AG04450 (cell line): Measurements from ENCODE around the gene GFM1. TPM values are rescaled to one million over a fixed set of nuclear protein-coding genes. Genes with fewer than 3 reads are reported as not detected.

Experiments used
- CTCF ChIA-PET: fragments of 300-600, 350-600 bp; formaldehyde crosslinking; extraction: SDS; loops from one replicate; lab custom pipeline; 2022; ENCODE audit warnings: antibody characterized with exemption, inconsistent platforms; lab: Charles Lee
- POLR2A ChIA-PET: fragments of 350-600 bp; formaldehyde crosslinking; extraction: SDS; loops from one replicate; lab custom pipeline; 2021; ENCODE audit warnings: antibody characterized with exemption, inconsistent platforms; lab: Yijun Ruan, JAX
- DNase-seq: peaks from one replicate; pipeline ENCODE4 v3.0.0-alpha.2; 2011; ENCODE audit warnings: low read depth, low spot score
- H3K27ac ChIP-seq: one replicate; pipeline ENCODE4 v1.5.1; 2012; ENCODE audit warnings: low read depth, low read length, control low read depth
- H3K27me3 ChIP-seq: one replicate; pipeline ENCODE4 v1.6.0; 2012; ENCODE audit warnings: low read length; ENCODE audit not compliant: control insufficient read depth, insufficient read depth
- H3K4me3 ChIP-seq: 2 replicates; pipeline ENCODE4 v1.5.1; 2011; ENCODE audit warnings: mild to moderate bottlenecking, low read depth, low read length, control low read depth
- H3K9me3 ChIP-seq: 2 replicates; pipeline ENCODE4 v1.5.1; 2012; ENCODE audit warnings: low read length; ENCODE audit not compliant: control insufficient read depth, insufficient read depth
- CTCF ChIP-seq: IDR thresholded peaks from 2 replicates; pipeline ENCODE4 v1.5.1; 2011; ENCODE audit warnings: low read depth, low read length, control low read depth, inconsistent platforms
- polyA plus RNA-seq: library from polyadenylated mRNA; depleted of rRNA; stranded (reverse); fragments of >200 nt; gene quantifications from 2 replicates; pipeline ENCODE4 v1.2.3, GENCODE V29; 2011

The GFM1 gene
- polyA plus RNA-seq, 1 experiment: 22.2 TPM

DNA sequence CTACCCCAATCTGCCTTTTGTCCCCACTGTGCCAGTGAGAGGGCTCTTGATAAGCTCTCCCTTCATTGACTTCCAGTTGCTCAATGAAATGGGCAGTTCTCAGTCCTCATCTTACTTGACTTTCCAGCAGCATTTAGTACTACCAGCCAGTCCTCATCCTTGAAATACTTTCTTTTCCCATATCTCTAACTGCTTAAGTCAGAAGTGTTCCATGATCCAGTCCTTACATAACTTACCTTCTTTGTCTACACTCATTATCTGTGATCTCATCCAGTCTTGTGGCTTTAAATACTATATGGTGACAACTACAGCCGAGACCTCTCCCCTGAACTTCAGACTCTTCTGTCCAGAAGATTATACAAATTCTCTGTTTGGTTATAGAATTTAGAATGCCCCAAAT is 59.2 kb downstream of the GFM1 start:
- ChIA-PET CTCF (interaction anchor here (0.7 to 7.3 kb wide), 4 partner anchors 23 to 86 kb away, joined by 3 to 38 read pairs (median 4); no protein-coding TSS in a partner anchor), POLR2A (interaction anchor here (1.0 kb wide), 1 partner anchor 19 kb away, joined by 3 read pairs; no protein-coding TSS in a partner anchor)
- Histone ChIP-seq H3K27ac (peak overlapping the region; percentile 89), H3K4me3 (no peak overlapping the region), H3K9me3 (no peaks in the 10 kb centered on the region), H3K27me3 (no peaks in the 10 kb centered on the region)
- no peak for TF ChIP-seq CTCF
- DNase-seq: no peak

GRCh38 chr3:158709666-158710083 is 65.3 kb downstream of the GFM1 start:
- no peaks in the 10 kb centered on the region for H3K27me3 ChIP-seq

DNA sequence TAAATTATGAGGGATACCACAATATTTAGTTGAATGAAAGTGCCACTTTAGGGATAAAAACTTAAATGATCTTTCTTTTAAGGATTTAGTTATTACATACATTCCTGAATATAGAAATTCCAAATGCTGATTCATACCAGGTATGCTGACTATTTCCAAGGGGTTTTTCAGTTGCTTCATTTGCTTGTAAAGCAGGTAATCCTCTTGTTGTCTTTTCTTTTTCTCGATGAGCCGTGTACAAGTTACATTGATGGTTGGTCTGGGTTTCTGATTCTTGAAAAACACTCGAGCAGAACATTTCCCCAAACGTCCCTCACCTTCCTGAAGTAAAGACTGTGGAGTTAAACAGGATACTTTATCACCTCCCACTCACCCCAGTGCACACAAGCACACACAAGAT is 66.3 kb downstream of the GFM1 start:
- POLR2A ChIA-PET: no interaction called here
- Histone ChIP-seq H3K9me3 (no peaks in the 10 kb centered on the region), H3K27me3 (no peaks in the 10 kb centered on the region), H3K27ac (no peak overlapping the region), H3K4me3 (no peak overlapping the region)
- no peak for TF ChIP-seq CTCF
- CTCF ChIA-PET: interaction anchor here (0.6 kb wide), 1 partner anchor 1278 kb away, joined by 3 read pairs; the partner anchor contains the start of gene IL12A
- no peak for DNase-seq

More at GRCh38 chr3:158709666-158710083, 65.3 kb downstream of the GFM1 start:
- Histone ChIP-seq H3K4me3 (no peak overlapping the region), H3K9me3 (no peaks in the 10 kb centered on the region), H3K27ac (peak overlapping the region; percentile 85)
- POLR2A ChIA-PET: no interaction called here
- no peak for TF ChIP-seq CTCF
- peak; percentile 86 for DNase-seq
- CTCF ChIA-PET: interaction anchor here (2.4 kb wide), 1 partner anchor 17 kb away, joined by 16 read pairs; no protein-coding TSS in a partner anchor

DNA sequence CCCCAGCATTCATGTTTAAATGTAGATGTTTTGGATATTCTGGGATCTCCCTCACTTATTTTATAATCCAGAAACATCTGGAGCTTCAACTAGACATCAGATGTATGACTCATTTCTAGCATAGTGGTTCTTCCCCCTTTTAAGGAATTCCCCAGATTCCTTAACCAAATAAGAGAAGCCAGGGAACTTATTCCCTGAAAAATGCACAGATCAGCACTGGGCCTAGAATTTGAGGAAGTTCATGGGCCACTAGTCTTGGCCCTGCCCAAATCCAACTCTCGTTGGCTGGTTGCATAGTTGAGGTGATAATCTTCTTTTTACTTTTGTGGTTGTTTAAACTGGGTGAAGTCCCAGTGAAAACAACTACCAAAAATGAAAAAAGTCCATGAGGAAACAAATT is 67.6 kb downstream of the GFM1 start:
- peak overlapping the region; percentile 75 for H3K27ac ChIP-seq
- no peak overlapping the region for H3K4me3 ChIP-seq
- CTCF ChIA-PET: interaction anchor here (0.5 to 3.8 kb wide), 2 partner anchors 16 to 104 kb away, joined by 7 to 23 read pairs; no protein-coding TSS in a partner anchor
- no peaks in the 10 kb centered on the region for H3K27me3 ChIP-seq
- POLR2A ChIA-PET: interaction anchor here (0.7 to 1.0 kb wide), 2 partner anchors 14 to 26 kb away, joined by 3 to 4 read pairs; no protein-coding TSS in a partner anchor
- peak; percentile 61 for DNase-seq
- TF ChIP-seq CTCF: no peak
- H3K9me3 ChIP-seq: no peaks in the 10 kb centered on the region

GRCh38 chr3:158712443-158712842 is 68.1 kb downstream of the GFM1 start:
- ChIA-PET CTCF (interaction anchor here (2.1 to 3.8 kb wide), 2 partner anchors 16 to 77 kb away, joined by 10 to 23 read pairs; no protein-coding TSS in a partner anchor), POLR2A (interaction anchor here (1.0 kb wide), 1 partner anchor 13 kb away, joined by 3 read pairs; no protein-coding TSS in a partner anchor)
- Histone ChIP-seq H3K27ac (peak overlapping the region; percentile 75), H3K4me3 (no peak overlapping the region), H3K27me3 (no peaks in the 10 kb centered on the region), H3K9me3 (no peaks in the 10 kb centered on the region)
- TF ChIP-seq CTCF: no peak
- no peak for DNase-seq
